ENCODE results near the gene PERM1.

Gene PERM1

DNA sequence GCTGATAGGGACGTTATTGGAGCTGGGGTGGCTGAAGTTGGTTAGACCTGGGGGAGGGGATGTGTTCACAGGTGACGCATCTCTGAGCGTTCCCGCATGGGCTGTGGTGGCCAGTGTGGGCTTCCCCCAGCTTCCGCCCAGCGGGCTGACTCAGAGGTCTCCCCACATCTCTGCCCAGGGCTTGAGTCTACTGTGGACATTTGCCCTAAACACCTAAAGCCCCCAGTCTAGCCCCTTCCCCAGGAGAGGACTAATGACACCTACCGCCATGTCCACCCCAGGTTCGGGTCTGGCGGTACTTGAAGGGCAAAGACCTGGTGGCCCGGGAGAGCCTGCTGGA, 40.0 kb upstream of the PERM1 start:
- no peak overlapping the region for H3K9ac ChIP-seq (ENCODE audit: low read depth, low read length, poor library complexity, severe bottlenecking)
- H3K4me1 ChIP-seq (ENCODE audit: insufficient read depth, low read length, poor library complexity, severe bottlenecking): peaks cover 8% of the 10 kb centered on the region
- H3K9me2 ChIP-seq (replicated peaks; ENCODE audit: low read depth, low read length): no peaks in the 10 kb centered on the region
- TF ChIP-seq, protein P1, sequence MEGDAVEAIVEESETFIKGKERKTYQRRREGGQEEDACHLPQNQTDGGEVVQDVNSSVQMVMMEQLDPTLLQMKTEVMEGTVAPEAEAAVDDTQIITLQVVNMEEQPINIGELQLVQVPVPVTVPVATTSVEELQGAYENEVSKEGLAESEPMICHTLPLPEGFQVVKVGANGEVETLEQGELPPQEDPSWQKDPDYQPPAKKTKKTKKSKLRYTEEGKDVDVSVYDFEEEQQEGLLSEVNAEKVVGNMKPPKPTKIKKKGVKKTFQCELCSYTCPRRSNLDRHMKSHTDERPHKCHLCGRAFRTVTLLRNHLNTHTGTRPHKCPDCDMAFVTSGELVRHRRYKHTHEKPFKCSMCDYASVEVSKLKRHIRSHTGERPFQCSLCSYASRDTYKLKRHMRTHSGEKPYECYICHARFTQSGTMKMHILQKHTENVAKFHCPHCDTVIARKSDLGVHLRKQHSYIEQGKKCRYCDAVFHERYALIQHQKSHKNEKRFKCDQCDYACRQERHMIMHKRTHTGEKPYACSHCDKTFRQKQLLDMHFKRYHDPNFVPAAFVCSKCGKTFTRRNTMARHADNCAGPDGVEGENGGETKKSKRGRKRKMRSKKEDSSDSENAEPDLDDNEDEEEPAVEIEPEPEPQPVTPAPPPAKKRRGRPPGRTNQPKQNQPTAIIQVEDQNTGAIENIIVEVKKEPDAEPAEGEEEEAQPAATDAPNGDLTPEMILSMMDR (conservative IDR thresholded peaks at IDR 0.05; ENCODE audit: low read length): no peak
- no peak for TF ChIP-seq EZH2phosphoT487 (IDR thresholded peaks at IDR 0.05; ENCODE audit: borderline replicate concordance)
- no peak overlapping the region for H3K4me3 ChIP-seq (ENCODE audit: low read length, poor library complexity, severe bottlenecking)
- no peak overlapping the region for H3K4me2 ChIP-seq (ENCODE audit: low read depth, low read length, poor library complexity, severe bottlenecking)
- H3K9me3 ChIP-seq (ENCODE audit: insufficient read depth, low read depth, low read length): no peaks in the 10 kb centered on the region
- H3F3A ChIP-seq (ENCODE audit: low read depth): no peaks in the 10 kb centered on the region
- no peak overlapping the region for H2AFZ ChIP-seq (ENCODE audit: low read length)
- H3K36me3 ChIP-seq (ENCODE audit: insufficient read depth, low read length): no peaks in the 10 kb centered on the region
- H4K20me1 ChIP-seq (ENCODE audit: insufficient read depth, low read length, poor library complexity, severe bottlenecking): peaks cover 9% of the 10 kb centered on the region
- H3K27me3 ChIP-seq (ENCODE audit: insufficient read depth, low read length, poor library complexity, severe bottlenecking): no peaks in the 10 kb centered on the region
- no peaks in the 10 kb centered on the region for H3K79me2 ChIP-seq (ENCODE audit: insufficient read depth, low read length)

DNA sequence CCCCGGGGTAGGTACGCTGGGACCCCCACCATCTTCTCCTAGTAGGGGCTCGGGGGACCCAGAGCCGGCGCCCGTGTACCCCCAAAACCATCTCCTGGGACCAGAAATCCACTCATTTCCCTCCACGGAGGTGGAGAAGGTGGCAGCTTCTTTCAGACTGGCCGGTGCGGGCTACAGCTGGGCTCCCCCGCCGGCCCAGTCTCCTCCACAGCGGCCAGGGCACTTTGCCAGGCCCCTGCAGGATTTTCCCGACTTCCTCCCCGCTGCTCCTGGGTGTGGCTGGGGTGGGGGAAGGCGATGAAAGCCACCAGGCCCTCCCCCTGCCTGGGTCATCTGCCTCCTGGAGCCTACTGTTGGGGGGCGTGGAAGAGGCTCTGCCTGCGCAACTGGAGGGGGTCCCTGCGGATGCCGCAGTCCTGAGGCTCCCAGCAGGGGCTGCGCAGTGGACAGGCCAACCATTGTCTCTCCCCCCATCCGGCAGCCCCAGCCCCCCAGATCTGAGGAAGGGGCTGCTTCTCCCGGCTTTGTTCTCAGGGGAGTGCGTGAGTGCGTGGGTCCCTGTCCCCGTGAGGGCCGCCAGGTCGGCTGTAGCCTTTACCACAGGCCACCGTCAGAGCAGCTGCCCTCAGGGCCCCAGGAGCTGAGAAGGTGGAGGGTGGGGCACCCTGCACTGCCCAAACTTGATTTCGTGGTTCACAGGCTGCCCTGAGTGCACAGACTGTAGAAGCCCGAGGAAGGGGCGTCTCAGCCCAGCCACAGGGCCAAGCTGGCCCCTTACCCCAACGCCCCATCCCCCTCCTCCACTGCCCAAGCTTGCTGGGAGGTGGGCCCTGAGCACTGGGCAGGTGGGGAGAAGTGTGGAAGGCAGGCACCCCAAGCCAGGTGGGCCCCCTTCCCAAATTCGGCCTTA, 39.4 kb upstream of the PERM1 start:
- Histone ChIP-seq H2AFZ (ENCODE audit: low read length) (no peak overlapping the region), H3K9me2 (replicated peaks; ENCODE audit: low read depth, low read length) (no peaks in the 10 kb centered on the region), H3K4me3 (ENCODE audit: low read length, poor library complexity, severe bottlenecking) (peak overlapping the region; percentile 72), H3K27me3 (ENCODE audit: insufficient read depth, low read length, poor library complexity, severe bottlenecking) (no peaks in the 10 kb centered on the region), H3K79me2 (ENCODE audit: insufficient read depth, low read length) (no peaks in the 10 kb centered on the region), H3K4me1 (ENCODE audit: insufficient read depth, low read length, poor library complexity, severe bottlenecking) (peaks cover 8% of the 10 kb centered on the region), H3K9me3 (ENCODE audit: insufficient read depth, low read depth, low read length) (no peaks in the 10 kb centered on the region), H3K9ac (ENCODE audit: low read depth, low read length, poor library complexity, severe bottlenecking) (peak overlapping the region; percentile 72), H3K4me2 (ENCODE audit: low read depth, low read length, poor library complexity, severe bottlenecking) (peak overlapping the region; percentile 67), H3K36me3 (ENCODE audit: insufficient read depth, low read length) (no peaks in the 10 kb centered on the region), H4K20me1 (ENCODE audit: insufficient read depth, low read length, poor library complexity, severe bottlenecking) (peaks cover 9% of the 10 kb centered on the region), H3F3A (ENCODE audit: low read depth) (no peaks in the 10 kb centered on the region)
- no peak for TF ChIP-seq EZH2phosphoT487 (IDR thresholded peaks at IDR 0.05; ENCODE audit: borderline replicate concordance)
- TF ChIP-seq, protein P1 (conservative IDR thresholded peaks at IDR 0.05; ENCODE audit: low read length): no peak

DNA sequence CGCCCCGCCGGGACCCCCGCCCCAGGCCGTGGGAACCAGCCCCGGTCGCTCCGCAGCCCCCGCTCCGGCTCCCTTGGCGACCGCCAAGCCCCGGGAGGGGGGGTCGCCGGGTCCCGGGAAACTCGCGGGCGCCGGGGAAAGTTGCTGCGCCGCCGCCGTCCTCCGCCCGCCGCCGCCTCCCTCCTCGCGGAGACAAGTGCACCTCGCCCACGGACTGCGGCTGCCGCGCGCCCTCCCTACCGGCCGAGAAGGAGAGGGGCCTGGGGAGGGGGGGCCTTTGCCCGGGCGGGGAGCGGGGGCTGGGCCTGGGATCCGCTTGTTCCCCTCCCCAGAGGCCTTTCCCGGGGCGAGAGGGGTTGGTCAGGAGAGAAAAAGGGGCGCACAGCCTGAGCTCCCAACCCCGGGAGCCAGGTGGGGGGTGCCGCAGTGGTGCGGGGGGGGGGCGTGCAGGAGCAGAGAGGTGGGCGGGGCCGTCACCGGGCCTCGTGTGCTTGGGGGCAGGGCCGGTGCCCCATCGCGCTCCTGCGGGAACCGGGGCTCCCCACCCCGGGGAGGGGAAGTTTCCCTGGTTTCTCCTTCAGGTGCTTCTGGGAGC, 38.6 kb upstream of the PERM1 start:
- Histone ChIP-seq H3K36me3 (ENCODE audit: insufficient read depth, low read length) (no peaks in the 10 kb centered on the region), H3F3A (ENCODE audit: low read depth) (no peaks in the 10 kb centered on the region), H3K9me2 (replicated peaks; ENCODE audit: low read depth, low read length) (no peaks in the 10 kb centered on the region), H3K4me1 (ENCODE audit: insufficient read depth, low read length, poor library complexity, severe bottlenecking) (peaks cover 10% of the 10 kb centered on the region), H3K9ac (ENCODE audit: low read depth, low read length, poor library complexity, severe bottlenecking) (peak overlapping the region; percentile 72), H3K27me3 (ENCODE audit: insufficient read depth, low read length, poor library complexity, severe bottlenecking) (no peaks in the 10 kb centered on the region), H4K20me1 (ENCODE audit: insufficient read depth, low read length, poor library complexity, severe bottlenecking) (peaks cover 9% of the 10 kb centered on the region), H3K9me3 (ENCODE audit: insufficient read depth, low read depth, low read length) (no peaks in the 10 kb centered on the region), H2AFZ (ENCODE audit: low read length) (peak overlapping the region; percentile 43; the same call in 1 of the 2 replicates), H3K4me3 (ENCODE audit: low read length, poor library complexity, severe bottlenecking) (peak overlapping the region; percentile 72), H3K4me2 (ENCODE audit: low read depth, low read length, poor library complexity, severe bottlenecking) (peak overlapping the region; percentile 67), H3K79me2 (ENCODE audit: insufficient read depth, low read length) (no peaks in the 10 kb centered on the region)
- TF ChIP-seq, protein P1 (conservative IDR thresholded peaks at IDR 0.05; ENCODE audit: low read length): no peak
- TF ChIP-seq EZH2phosphoT487 (IDR thresholded peaks at IDR 0.05; ENCODE audit: borderline replicate concordance): no peak

Data from Loucy (cell line).